GM21367 (cell line): ENCODE data around the gene ANHX.
"Not testable (repeated sequence)": the region's sequence is repeated elsewhere in the genome, so short reads cannot be mapped to it uniquely, and the experiment has no call there.

ENCODE experiments used
- ATAC-seq: cut with Tn5 transposase; IDR thresholded peaks from one replicate; pipeline ENCODE4 v1.9.1; 2021; ENCODE audit not compliant: unreplicated experiment

Gene ANHX

GRCh38 chr12:133235401-133236112 lies at the start of gene ANHX:
Gene ANHX (minus strand): TSS chr12:133235877. CDS start chr12:133234356, 1,521 bp downstream.
- ATAC-seq: no peak

DNA sequence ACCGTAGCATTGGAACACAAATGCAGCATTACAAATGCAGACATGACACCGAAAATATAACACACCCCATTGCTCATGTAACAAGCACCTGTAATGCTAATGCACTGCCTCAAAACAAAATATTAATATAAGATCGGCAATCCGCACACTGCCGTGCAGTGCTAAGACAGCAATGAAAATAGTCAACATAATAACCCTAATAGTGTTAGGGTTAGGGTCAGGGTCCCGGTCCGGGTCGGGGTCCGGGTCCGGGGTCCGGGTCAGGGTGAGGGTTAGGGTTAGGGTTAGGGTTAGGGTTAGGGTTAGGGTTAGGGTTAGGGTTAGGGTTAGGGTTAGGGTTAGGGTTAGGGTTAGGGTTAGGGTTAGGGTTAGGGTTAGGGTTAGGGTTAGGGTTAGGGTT lies 29.0 kb upstream of the ANHX start:
- not testable (repeated sequence) for ATAC-seq

- ATAC-seq: no peak
Measured at GRCh38 chr12:133264173-133264572, 28.5 kb upstream of the ANHX start.

- ATAC-seq: no peak
Measured at GRCh38 chr12:133256321-133256720, 20.6 kb upstream of the ANHX start.

DNA sequence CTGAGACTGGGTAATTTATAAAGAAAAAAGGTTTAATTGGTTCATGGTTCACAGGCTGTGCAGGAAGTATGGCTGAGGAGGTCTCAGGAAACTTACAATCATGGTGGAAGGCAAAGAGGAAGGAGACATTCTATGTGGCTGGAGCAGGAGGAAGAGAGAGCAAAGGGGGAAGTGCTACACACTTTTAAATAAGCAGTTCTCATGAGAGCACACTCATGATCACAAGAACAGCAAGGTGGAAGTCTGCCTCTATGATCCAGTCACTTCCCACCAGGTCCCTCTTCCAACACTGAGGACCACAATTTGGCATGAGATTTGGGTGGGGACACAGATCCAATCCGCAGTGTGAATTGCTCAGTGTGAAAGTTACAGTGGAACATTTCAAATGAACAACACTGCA lies 20.2 kb upstream of the ANHX start:
- not testable (repeated sequence) for ATAC-seq

DNA sequence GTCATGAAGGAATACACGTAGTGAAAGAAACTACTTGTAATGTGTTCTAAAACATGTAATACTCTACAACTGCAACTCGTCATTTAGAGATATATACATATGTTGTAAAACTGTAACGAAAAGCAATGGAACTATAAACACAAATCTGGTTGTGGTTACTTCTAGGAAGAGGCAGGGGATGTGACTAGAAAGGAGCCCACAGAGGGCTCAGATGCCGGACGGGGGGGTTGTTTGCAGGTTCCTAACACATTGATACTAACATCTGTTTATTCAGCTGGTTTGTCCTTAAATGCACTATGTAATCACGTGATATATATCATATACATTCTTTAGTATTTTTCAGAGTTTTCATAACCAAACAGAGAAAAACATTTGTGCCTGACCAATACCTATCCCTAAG lies 16.1 kb upstream of the ANHX start:
- no peak for ATAC-seq

DNA sequence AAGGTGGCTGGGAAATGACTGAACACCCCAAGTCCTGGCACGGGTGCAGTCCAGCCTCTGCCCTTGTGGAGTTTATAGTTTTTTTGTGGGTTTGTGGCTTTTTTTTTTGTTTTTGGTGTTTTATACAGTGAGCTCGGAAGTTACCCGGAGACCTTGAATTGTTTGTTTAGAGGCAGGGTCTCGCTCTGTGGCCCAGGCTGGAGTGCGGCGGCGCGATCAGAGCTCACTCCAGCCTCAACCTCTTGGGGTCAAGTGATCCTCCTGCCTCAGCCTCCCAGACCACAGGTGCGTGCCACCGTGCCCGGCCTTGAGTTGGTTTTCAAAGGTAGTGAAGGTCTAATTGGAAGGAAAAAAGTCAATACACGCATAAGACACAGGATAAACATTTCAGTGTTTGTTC lies 879 bp upstream of the ANHX start:
- ATAC-seq: no peak

DNA sequence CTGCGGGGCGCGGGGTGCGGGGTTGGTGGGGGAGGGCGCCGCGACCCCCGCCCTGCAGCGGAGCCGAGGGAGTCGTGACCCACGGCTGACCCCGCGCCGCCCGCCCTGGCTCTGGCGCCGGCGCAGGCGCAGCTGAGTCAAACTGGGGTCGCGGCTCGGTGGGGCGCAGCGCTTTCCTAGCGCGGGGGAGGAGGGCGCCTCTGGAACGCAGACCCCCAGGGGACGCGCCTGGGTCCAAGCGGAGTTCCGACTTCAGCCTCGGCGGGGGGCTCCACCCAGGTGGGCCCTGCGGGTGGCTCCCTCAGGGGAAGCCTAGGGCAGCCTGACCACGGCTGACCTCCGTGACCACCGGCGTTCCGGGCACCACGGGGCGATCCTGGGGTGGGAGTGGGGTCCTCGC lies 467 bp upstream of the ANHX start:
- no peak for ATAC-seq

DNA sequence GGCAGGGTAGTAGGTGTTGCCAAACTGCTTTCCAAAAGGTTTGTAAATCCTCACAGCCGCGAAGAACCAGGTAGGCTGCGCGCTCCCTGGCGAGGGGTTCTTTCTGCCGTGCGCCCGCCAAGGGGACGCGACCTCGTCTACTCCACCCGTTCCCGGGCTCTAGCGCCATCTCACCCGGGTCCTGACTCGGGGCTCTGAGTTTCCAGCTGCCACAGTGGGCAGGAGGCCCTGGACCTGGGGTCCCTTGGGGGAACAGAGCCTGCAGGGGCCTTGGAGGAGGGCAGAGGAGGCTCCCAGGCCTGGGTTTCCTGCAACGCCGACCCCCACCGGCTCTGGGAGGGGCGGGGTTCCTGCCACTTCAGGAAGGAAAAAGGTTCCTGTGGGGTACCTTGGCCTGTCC lies 706 bp downstream of the ANHX start:
- no peak for ATAC-seq

DNA sequence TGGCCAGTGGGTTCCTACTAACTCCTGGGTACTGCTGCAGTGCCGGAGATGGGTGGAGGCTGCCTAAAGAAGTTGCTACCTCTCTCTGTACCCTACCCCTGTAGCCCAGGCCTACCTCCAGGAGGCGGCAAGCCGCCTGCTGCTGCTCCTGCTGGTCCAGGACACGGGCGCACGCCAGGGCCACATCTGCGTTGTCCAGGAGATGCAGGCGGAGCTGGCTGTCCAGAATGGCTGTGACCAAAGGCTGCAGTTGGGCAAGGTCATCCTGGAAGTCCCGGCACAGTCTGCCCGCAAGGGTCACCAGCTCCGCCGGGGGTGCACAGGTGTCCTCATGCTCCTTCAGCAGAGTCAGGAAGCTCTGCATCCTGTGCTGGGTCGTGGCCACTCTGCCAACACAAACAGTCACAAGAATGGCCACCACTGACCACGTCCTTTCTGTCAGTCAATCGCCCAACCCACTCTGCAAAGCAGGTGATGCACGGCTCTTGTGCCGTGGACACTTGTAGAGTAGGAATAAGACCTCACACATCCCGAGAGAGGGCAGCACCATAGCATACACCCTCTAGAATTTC lies 1.6 kb downstream of the ANHX start:
- ATAC-seq: no peak

DNA sequence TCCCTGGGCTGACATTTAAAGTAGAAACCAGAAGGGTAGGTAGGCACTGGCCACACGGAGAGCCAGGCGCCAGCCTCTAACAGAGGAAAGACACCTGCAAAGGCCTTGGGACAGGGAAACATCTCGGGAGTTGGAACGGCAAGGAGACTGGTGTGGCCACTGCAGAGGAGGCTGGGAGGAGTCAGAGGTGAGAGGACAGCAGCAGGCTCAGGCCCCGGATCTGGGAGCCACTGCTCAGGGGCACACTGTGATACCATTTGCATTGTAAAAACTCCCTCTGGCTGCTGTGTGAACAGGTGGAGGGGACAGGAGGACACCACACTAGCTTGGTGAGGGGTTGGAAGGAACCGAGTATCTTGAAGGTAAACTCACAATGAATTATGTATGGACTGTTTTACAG lies 2.7 kb downstream of the ANHX start:
- no peak for ATAC-seq

- no peak for ATAC-seq
Measured at GRCh38 chr12:133231001-133231400, 4.7 kb downstream of the ANHX start.

DNA sequence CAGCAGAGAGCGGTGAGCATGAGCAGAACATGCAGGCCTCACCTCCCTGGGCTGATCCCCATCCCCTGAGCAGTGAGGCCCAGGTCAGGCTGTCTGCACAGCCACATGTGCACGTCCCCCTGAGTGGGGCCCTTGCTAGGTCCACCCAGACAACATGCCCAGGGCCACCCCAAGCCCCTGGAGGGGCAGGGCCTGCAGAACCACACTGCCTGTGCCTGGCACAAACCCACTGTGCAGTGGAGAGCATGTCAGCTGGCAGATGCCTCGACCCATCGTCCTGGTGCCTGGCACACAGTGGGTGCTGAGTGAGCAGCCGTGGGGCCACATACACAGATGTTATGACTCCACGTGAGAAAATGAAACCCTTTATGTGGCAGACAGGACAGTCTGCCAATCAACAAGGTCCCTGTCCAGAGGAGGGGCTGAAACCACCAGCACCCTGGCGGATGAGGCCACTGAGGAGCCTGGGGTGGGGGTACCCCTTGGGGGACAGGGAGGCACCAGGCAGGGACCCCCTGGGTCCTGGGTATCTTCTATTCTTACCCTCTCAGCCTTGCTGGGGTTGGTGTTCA lies 8.3 kb downstream of the ANHX start:
- no peak for ATAC-seq

GRCh38 chr12:133226690-133227089 lies 9.0 kb downstream of the ANHX start:
- no peak for ATAC-seq

- no peak for ATAC-seq
Measured at GRCh38 chr12:133225527-133225926, 10.2 kb downstream of the ANHX start.

- no peak for ATAC-seq
Measured at GRCh38 chr12:133222211-133222610, 13.5 kb downstream of the ANHX start.

GRCh38 chr12:133221241-133221640 lies 14.4 kb downstream of the ANHX start:
- no peak for ATAC-seq

GRCh38 chr12:133220521-133220920 lies 15.2 kb downstream of the ANHX start:
- no peak for ATAC-seq

GRCh38 chr12:133217219-133217618 lies 18.5 kb downstream of the ANHX start:
- no peak for ATAC-seq

DNA sequence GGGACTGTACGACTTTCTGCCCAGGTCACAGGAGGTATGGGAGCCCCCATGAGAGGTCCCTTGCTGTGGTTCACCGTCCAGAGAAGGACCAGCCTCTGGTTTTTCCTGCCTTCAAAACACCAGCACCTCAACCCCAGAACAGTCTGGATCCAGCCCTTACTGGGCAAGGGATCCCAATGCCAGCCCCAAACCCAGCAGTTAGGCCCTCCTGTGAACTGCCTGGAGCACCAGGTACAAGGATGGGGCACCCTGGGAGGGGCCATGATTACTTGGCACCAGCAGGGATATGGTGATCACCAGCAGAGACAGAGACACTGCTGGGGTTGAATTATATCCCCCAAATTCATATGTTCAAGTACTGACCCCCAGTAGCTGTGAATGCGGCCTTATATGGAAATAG lies 20.0 kb downstream of the ANHX start:
- ATAC-seq: no peak

DNA sequence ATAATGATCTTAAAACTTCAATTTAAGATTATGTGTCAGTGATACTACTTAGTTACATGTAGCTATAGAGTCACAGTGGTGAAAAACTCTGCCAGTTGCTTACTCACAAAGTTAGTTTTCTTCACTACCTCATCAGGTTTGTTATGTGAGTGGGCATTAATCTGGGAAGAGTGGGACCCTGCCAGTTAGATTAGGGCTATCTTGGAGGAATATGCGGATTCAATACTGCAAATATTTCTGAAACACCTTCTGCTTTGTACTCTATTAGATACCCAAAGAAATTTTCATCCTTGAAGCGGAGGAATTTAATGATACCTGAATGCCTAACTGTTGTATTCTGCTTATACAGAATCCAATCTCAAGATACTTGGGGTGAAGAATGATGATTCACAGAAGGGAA lies 29.3 kb downstream of the ANHX start:
- no peak for ATAC-seq

GRCh38 chr12:133204264-133204603 lies 31.4 kb downstream of the ANHX start:
- no peak for ATAC-seq
